GM21723 (cell line): Measurements from ENCODE around the gene MITF.

ENCODE experiments used
- ATAC-seq: cut with Tn5 transposase; IDR thresholded peaks from one replicate; pipeline ENCODE4 v1.9.1; 2021; ENCODE audit warnings: mild to moderate bottlenecking, moderate library complexity; ENCODE audit not compliant: unreplicated experiment

MITF gene

GRCh38 chr3:70000563-70001081, 261.4 kb downstream of the MITF start:
- no peak for ATAC-seq

- ATAC-seq, result no peak
Observed at GRCh38 chr3:70003119-70003518, 263.9 kb downstream of the MITF start.

- no peak for ATAC-seq
Observed at GRCh38 chr3:70006089-70006488, 266.8 kb downstream of the MITF start.

- no peak for ATAC-seq
Observed at GRCh38 chr3:70010346-70010745, 271.1 kb downstream of the MITF start.

- no peak for ATAC-seq
Observed at GRCh38 chr3:70011582-70011981, 272.3 kb downstream of the MITF start.
